Measurements from ENCODE around the gene TRIM26.

TRIM26 gene

GRCh38 chr6:30198166-30199084 is 14.8 kb downstream of the TRIM26 start:
- Mint-ChIP-seq H3K27ac (peak overlapping the region; percentile 29), H3K27me3 (no peaks in the 10 kb centered on the region), H3K4me3 (no peak overlapping the region), H3K36me3 (ENCODE audit: low read depth) (peaks cover 87% of the 10 kb centered on the region), H3K9me3 (no peaks in the 10 kb centered on the region), H3K4me1 (ENCODE audit: low read depth) (peaks cover 22% of the 10 kb centered on the region)
- no peak for DNase-seq

GRCh38 chr6:30196376-30196775 is 16.8 kb downstream of the TRIM26 start:
- Mint-ChIP-seq H3K9me3 (no peaks in the 10 kb centered on the region), H3K27ac (no peak overlapping the region), H3K4me1 (ENCODE audit: low read depth) (peaks cover 9% of the 10 kb centered on the region), H3K36me3 (ENCODE audit: low read depth) (peaks cover 89% of the 10 kb centered on the region), H3K27me3 (no peaks in the 10 kb centered on the region), H3K4me3 (no peak overlapping the region)
- no peak for DNase-seq

GRCh38 chr6:30195951-30196350 is 17.3 kb downstream of the TRIM26 start:
- Mint-ChIP-seq H3K36me3 (ENCODE audit: low read depth) (peaks cover 89% of the 10 kb centered on the region), H3K27me3 (no peaks in the 10 kb centered on the region), H3K4me3 (no peak overlapping the region), H3K9me3 (no peaks in the 10 kb centered on the region), H3K4me1 (ENCODE audit: low read depth) (peaks cover 6% of the 10 kb centered on the region), H3K27ac (peak overlapping the region; percentile 78)
- no peak for DNase-seq

- Mint-ChIP-seq H3K4me3 (no peak overlapping the region), H3K36me3 (ENCODE audit: low read depth) (peaks cover 89% of the 10 kb centered on the region), H3K27ac (peak overlapping the region; percentile 78), H3K4me1 (ENCODE audit: low read depth) (no peaks in the 10 kb centered on the region), H3K9me3 (no peaks in the 10 kb centered on the region), H3K27me3 (no peaks in the 10 kb centered on the region)
- no peak for DNase-seq
Measured at GRCh38 chr6:30194797-30195690, 18.2 kb downstream of the TRIM26 start.

- Mint-ChIP-seq H3K4me3 (no peak overlapping the region), H3K4me1 (ENCODE audit: low read depth) (no peaks in the 10 kb centered on the region), H3K27me3 (no peaks in the 10 kb centered on the region), H3K9me3 (no peaks in the 10 kb centered on the region), H3K27ac (peak overlapping the region; percentile 33), H3K36me3 (ENCODE audit: low read depth) (peaks cover 87% of the 10 kb centered on the region)
- DNase-seq: no peak
Measured at GRCh38 chr6:30192076-30192475, 21.1 kb downstream of the TRIM26 start.

GRCh38 chr6:30188541-30188940 is 24.7 kb downstream of the TRIM26 start:
- Mint-ChIP-seq H3K27ac (no peak overlapping the region), H3K36me3 (ENCODE audit: low read depth) (peaks cover 84% of the 10 kb centered on the region), H3K27me3 (no peaks in the 10 kb centered on the region), H3K9me3 (no peaks in the 10 kb centered on the region), H3K4me1 (ENCODE audit: low read depth) (no peaks in the 10 kb centered on the region), H3K4me3 (no peak overlapping the region)
- DNase-seq: no peak

GRCh38 chr6:30185846-30186484 is 27.2 kb downstream of the TRIM26 start:
- Mint-ChIP-seq H3K4me1 (ENCODE audit: low read depth) (no peaks in the 10 kb centered on the region), H3K27me3 (no peaks in the 10 kb centered on the region), H3K36me3 (ENCODE audit: low read depth) (peaks cover 62% of the 10 kb centered on the region), H3K27ac (peak overlapping the region; percentile 32), H3K4me3 (no peak overlapping the region), H3K9me3 (peaks cover 1% of the 10 kb centered on the region)
- DNase-seq: no peak

- H3K36me3 Mint-ChIP-seq (ENCODE audit: low read depth): peaks cover 47% of the 10 kb centered on the region
- H3K4me1 Mint-ChIP-seq (ENCODE audit: low read depth): no peaks in the 10 kb centered on the region
- peaks cover 7% of the 10 kb centered on the region for H3K9me3 Mint-ChIP-seq
- H3K4me3 Mint-ChIP-seq: no peak overlapping the region
- H3K27me3 Mint-ChIP-seq: peaks cover 3% of the 10 kb centered on the region
- H3K27ac Mint-ChIP-seq: peak overlapping the region; percentile 13
- no peak for DNase-seq
Measured at GRCh38 chr6:30184417-30185031, 28.7 kb downstream of the TRIM26 start.

- H3K27ac Mint-ChIP-seq: no peak overlapping the region
- H3K4me3 Mint-ChIP-seq: no peak overlapping the region
- peaks cover 41% of the 10 kb centered on the region for H3K27me3 Mint-ChIP-seq
- DNase-seq: no peak
- peaks cover 9% of the 10 kb centered on the region for H3K36me3 Mint-ChIP-seq (ENCODE audit: low read depth)
- H3K9me3 Mint-ChIP-seq: peaks cover 9% of the 10 kb centered on the region
- no peaks in the 10 kb centered on the region for H3K4me1 Mint-ChIP-seq (ENCODE audit: low read depth)
Measured at GRCh38 chr6:30180145-30180544, 33.1 kb downstream of the TRIM26 start.

GRCh38 chr6:30178837-30179236 is 34.4 kb downstream of the TRIM26 start:
- H3K4me1 Mint-ChIP-seq (ENCODE audit: low read depth): no peaks in the 10 kb centered on the region
- no peaks in the 10 kb centered on the region for H3K36me3 Mint-ChIP-seq (ENCODE audit: low read depth)
- no peak overlapping the region for H3K4me3 Mint-ChIP-seq
- no peak overlapping the region for H3K27ac Mint-ChIP-seq
- DNase-seq: no peak
- peaks cover 9% of the 10 kb centered on the region for H3K9me3 Mint-ChIP-seq
- H3K27me3 Mint-ChIP-seq: peaks cover 48% of the 10 kb centered on the region

GRCh38 chr6:30175765-30176164 is 37.4 kb downstream of the TRIM26 start:
- Mint-ChIP-seq H3K27me3 (peaks cover 76% of the 10 kb centered on the region), H3K36me3 (ENCODE audit: low read depth) (no peaks in the 10 kb centered on the region), H3K27ac (no peak overlapping the region), H3K4me1 (ENCODE audit: low read depth) (peaks cover 3% of the 10 kb centered on the region), H3K4me3 (no peak overlapping the region), H3K9me3 (peaks cover 6% of the 10 kb centered on the region)
- DNase-seq: no peak

GRCh38 chr6:30172681-30173080 is 40.5 kb downstream of the TRIM26 start:
- H3K27me3 Mint-ChIP-seq: peaks cover 83% of the 10 kb centered on the region
- H3K9me3 Mint-ChIP-seq: no peaks in the 10 kb centered on the region
- peaks cover 5% of the 10 kb centered on the region for H3K4me1 Mint-ChIP-seq (ENCODE audit: low read depth)
- no peak for DNase-seq
- no peak overlapping the region for H3K4me3 Mint-ChIP-seq
- H3K36me3 Mint-ChIP-seq (ENCODE audit: low read depth): no peaks in the 10 kb centered on the region
- H3K27ac Mint-ChIP-seq: no peak overlapping the region

- Mint-ChIP-seq H3K9me3 (no peaks in the 10 kb centered on the region), H3K27ac (no peak overlapping the region), H3K4me3 (no peak overlapping the region), H3K4me1 (ENCODE audit: low read depth) (peaks cover 9% of the 10 kb centered on the region), H3K27me3 (peaks cover 76% of the 10 kb centered on the region), H3K36me3 (ENCODE audit: low read depth) (no peaks in the 10 kb centered on the region)
- DNase-seq: peak; percentile 42
Measured at GRCh38 chr6:30171677-30172471, 41.3 kb downstream of the TRIM26 start.
